Measurements from ENCODE around the gene PDGFD. TPM values are rescaled to one million over a fixed set of nuclear protein-coding genes. Genes with fewer than 3 reads are reported as not detected.

PDGFD gene
- total and polyA plus RNA-seq, 2 experiments from 2014 or later = 1.9 to 4.5 TPM

DNA sequence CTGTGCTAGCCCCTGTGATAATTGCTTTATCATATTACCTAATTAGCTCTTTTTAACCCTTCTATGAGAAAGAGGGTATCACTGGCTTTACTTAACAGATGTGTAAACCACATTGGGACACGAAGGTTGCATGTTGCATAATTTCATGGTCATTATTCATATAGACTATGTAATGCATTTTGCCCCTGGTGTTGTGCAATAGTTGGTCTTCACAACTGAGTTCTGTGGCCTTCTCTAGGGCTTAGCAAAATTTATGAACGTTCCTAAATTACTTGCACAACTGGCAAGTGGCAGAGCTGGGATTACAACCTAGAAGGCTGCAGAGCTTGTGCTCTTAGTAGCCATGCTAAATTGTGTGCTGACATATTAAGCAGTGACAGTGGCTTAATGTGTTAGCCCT, 34.6 kb upstream of the PDGFD start:
- no peak for DNase-seq (ENCODE audit: low spot score)
- Mint-ChIP-seq H3K27ac (no peak overlapping the region), H3K36me3 (ENCODE audit: low read depth) (peaks cover 2% of the 10 kb centered on the region; the same call in 2 of the 3 replicates), H3K4me1 (no peaks in the 10 kb centered on the region), H3K9me3 (peaks cover 11% of the 10 kb centered on the region; the same call in 2 of the 3 replicates), H3K27me3 (ENCODE audit: insufficient read depth, low read depth, poor library complexity) (no peaks in the 10 kb centered on the region), H3K4me3 (no peak overlapping the region)
- no peaks in the 10 kb centered on the region for H3K4me1 ChIP-seq (ENCODE audit: insufficient read depth)
- H3F3A ChIP-seq (replicated peaks; ENCODE audit: low read depth) = no peaks in the 10 kb centered on the region
- no peak overlapping the region for H3K4me3 ChIP-seq
- H3K27ac ChIP-seq (ENCODE audit: low read depth) = no peak overlapping the region
- no peak overlapping the region for H3K4me2 ChIP-seq
- H3K27me3 ChIP-seq (ENCODE audit: insufficient read depth) = no peaks in the 10 kb centered on the region
- no peaks in the 10 kb centered on the region for H3K36me3 ChIP-seq (ENCODE audit: insufficient read depth)
- no peak for ATAC-seq
- H3K79me2 ChIP-seq (replicated peaks; ENCODE audit: insufficient read depth) = no peaks in the 10 kb centered on the region
- no peak overlapping the region for H2AFZ ChIP-seq
- no peaks in the 10 kb centered on the region for H4K20me1 ChIP-seq (replicated peaks; ENCODE audit: insufficient read depth)
- TF ChIP-seq ETS1 (IDR thresholded peaks at IDR 0.05) (no peak), CTCF (conservative IDR thresholded peaks at IDR 0.05; ENCODE audit: low read depth in 2 of 2) (no peak), EZH2 (IDR thresholded peaks at IDR 0.05; ENCODE audit: low read depth, unreplicated experiment) (no peak), REST (IDR thresholded peaks at IDR 0.05; ENCODE audit: unreplicated experiment) (no peak), JUNB (IDR thresholded peaks at IDR 0.05; ENCODE audit: unreplicated experiment) (no peak), NANOG (IDR thresholded peaks at IDR 0.05; ENCODE audit: borderline replicate concordance) (no peak), STAT1 (IDR thresholded peaks at IDR 0.05; ENCODE audit: unreplicated experiment) (no peak)
- TF ChIP-seq, protein P1, sequence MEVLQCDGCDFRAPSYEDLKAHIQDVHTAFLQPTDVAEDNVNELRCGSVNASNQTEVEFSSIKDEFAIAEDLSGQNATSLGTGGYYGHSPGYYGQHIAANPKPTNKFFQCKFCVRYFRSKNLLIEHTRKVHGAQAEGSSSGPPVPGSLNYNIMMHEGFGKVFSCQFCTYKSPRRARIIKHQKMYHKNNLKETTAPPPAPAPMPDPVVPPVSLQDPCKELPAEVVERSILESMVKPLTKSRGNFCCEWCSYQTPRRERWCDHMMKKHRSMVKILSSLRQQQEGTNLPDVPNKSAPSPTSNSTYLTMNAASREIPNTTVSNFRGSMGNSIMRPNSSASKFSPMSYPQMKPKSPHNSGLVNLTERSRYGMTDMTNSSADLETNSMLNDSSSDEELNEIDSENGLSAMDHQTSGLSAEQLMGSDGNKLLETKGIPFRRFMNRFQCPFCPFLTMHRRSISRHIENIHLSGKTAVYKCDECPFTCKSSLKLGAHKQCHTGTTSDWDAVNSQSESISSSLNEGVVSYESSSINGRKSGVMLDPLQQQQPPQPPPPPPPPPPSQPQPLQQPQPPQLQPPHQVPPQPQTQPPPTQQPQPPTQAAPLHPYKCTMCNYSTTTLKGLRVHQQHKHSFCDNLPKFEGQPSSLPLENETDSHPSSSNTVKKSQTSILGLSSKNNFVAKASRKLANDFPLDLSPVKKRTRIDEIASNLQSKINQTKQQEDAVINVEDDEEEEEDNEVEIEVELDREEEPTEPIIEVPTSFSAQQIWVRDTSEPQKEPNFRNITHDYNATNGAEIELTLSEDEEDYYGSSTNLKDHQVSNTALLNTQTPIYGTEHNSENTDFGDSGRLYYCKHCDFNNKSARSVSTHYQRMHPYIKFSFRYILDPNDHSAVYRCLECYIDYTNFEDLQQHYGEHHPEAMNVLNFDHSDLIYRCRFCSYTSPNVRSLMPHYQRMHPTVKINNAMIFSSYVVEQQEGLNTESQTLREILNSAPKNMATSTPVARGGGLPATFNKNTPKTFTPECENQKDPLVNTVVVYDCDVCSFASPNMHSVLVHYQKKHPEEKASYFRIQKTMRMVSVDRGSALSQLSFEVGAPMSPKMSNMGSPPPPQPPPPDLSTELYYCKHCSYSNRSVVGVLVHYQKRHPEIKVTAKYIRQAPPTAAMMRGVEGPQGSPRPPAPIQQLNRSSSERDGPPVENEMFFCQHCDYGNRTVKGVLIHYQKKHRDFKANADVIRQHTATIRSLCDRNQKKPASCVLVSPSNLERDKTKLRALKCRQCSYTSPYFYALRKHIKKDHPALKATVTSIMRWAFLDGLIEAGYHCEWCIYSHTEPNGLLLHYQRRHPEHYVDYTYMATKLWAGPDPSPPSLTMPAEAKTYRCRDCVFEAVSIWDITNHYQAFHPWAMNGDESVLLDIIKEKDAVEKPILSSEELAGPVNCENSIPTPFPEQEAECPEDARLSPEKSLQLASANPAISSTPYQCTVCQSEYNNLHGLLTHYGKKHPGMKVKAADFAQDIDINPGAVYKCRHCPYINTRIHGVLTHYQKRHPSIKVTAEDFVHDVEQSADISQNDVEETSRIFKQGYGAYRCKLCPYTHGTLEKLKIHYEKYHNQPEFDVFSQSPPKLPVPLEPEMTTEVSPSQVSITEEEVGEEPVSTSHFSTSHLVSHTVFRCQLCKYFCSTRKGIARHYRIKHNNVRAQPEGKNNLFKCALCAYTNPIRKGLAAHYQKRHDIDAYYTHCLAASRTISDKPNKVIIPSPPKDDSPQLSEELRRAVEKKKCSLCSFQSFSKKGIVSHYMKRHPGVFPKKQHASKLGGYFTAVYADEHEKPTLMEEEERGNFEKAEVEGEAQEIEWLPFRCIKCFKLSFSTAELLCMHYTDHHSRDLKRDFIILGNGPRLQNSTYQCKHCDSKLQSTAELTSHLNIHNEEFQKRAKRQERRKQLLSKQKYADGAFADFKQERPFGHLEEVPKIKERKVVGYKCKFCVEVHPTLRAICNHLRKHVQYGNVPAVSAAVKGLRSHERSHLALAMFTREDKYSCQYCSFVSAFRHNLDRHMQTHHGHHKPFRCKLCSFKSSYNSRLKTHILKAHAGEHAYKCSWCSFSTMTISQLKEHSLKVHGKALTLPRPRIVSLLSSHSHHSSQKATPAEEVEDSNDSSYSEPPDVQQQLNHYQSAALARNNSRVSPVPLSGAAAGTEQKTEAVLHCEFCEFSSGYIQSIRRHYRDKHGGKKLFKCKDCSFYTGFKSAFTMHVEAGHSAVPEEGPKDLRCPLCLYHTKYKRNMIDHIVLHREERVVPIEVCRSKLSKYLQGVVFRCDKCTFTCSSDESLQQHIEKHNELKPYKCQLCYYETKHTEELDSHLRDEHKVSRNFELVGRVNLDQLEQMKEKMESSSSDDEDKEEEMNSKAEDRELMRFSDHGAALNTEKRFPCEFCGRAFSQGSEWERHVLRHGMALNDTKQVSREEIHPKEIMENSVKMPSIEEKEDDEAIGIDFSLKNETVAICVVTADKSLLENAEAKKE (CRISPR knock-in tag; IDR thresholded peaks at IDR 0.05) = no peak
- H3K9me2 ChIP-seq (ENCODE audit: insufficient read depth) = no peaks in the 10 kb centered on the region
